OCI-LY3 (cell line): ENCODE results near the gene FANCF.

ENCODE experiments used
- H2AFZ ChIP-seq: fragments of 200-600, 300-600 bp; shearing (Covaris generic); 2 replicates; pipeline ENCODE4 v1.6.0; 2014; ENCODE audit warnings: antibody characterized with exemption, low read depth, low read length
- H3K27ac ChIP-seq: fragments of 200-600, 300-600 bp; sonication (generic); 2 replicates; pipeline ENCODE4 v1.5.1; 2014; ENCODE audit warnings: mild to moderate bottlenecking, low read length, moderate library complexity, mixed read lengths
- H3K27me3 ChIP-seq: fragments of 200-600, 300-600 bp; sonication (generic); 2 replicates; pipeline ENCODE4 v1.6.1; 2014; ENCODE audit warnings: low read depth, low read length, mixed read lengths
- H3K36me3 ChIP-seq: fragments of 200-600, 300-600 bp; sonication (generic); replicated peaks from 2 replicates; pipeline ENCODE3; 2014; ENCODE audit warnings: low read depth, low read length, mixed read lengths
- H3K4me1 ChIP-seq: fragments of 300-600, 200-600 bp; sonication (generic); 2 replicates; pipeline ENCODE4 v1.6.1; 2014; ENCODE audit warnings: low read length, mixed read lengths
- H3K4me2 ChIP-seq: fragments of 200-600, 300-600 bp; sonication (generic); 2 replicates; pipeline ENCODE4 v1.6.1; 2014; ENCODE audit warnings: low read length, mixed read lengths
- H3K4me3 ChIP-seq: fragments of 300-600, 200-600 bp; sonication (generic); 2 replicates; pipeline ENCODE4 v1.5.1; 2014; ENCODE audit warnings: antibody characterized with exemption, mild to moderate bottlenecking, low read length, moderate library complexity
- H3K79me2 ChIP-seq: fragments of 300-600, 200-600 bp; shearing (Covaris generic); 2 replicates; pipeline ENCODE4 v1.6.1; 2014; ENCODE audit warnings: mild to moderate bottlenecking, low read length, mixed read lengths
- H3K9ac ChIP-seq: fragments of 300-600, 200-600 bp; shearing (Covaris generic); 2 replicates; pipeline ENCODE4 v1.6.0; 2014; ENCODE audit warnings: mild to moderate bottlenecking, low read length, moderate library complexity
- H3K9me3 ChIP-seq: fragments of 200-600, 300-600 bp; shearing (Covaris generic); 2 replicates; pipeline ENCODE4 v1.6.1; 2014; ENCODE audit warnings: low read length, mixed read lengths; ENCODE audit not compliant: insufficient read depth
- H4K20me1 ChIP-seq: fragments of 200-600, 300-600 bp; sonication (generic); 2 replicates; pipeline ENCODE4 v1.6.1; 2016; ENCODE audit warnings: low read length, mixed read lengths; ENCODE audit not compliant: insufficient read depth
- CTCF ChIP-seq: fragments of 200-600, 300-600 bp; sonication (generic); IDR thresholded peaks from 2 replicates; pipeline ENCODE4 v1.5.1; 2014; ENCODE audit warnings: antibody characterized with exemption, low read length, low read depth
- EZH2phosphoT487 ChIP-seq: fragments of 200-600 bp; shearing (Covaris generic); IDR thresholded peaks from 2 replicates; pipeline ENCODE4 v1.6.1; 2018; ENCODE audit warnings: antibody characterized with exemption, mixed run types, low read depth

The FANCF gene

GRCh38 chr11:22625448-22626287, at the start of gene FANCF:
Gene FANCF (minus strand): TSS chr11:22625823. CDS start chr11:22625810, 13 bp downstream.
- no peaks in the 10 kb centered on the region for H4K20me1 ChIP-seq
- peak within 1 kb of the TSS; percentile 88 for H3K4me2 ChIP-seq
- H3K36me3 ChIP-seq: peaks cover 37% of the 10 kb centered on the region
- peaks cover 20% of the 10 kb centered on the region for H3K79me2 ChIP-seq
- peak within 1 kb of the TSS; percentile 79 for H3K9ac ChIP-seq
- peak within 1 kb of the TSS; percentile 66 for H3K27ac ChIP-seq
- peak within 1 kb of the TSS; percentile 91 for H3K4me3 ChIP-seq
- no peak for TF ChIP-seq CTCF
- no peak for TF ChIP-seq EZH2phosphoT487
- H3K27me3 ChIP-seq: no peaks in the 10 kb centered on the region
- no peaks in the 10 kb centered on the region for H3K9me3 ChIP-seq
- H3K4me1 ChIP-seq: peaks cover 14% of the 10 kb centered on the region
- H2AFZ ChIP-seq: peak within 1 kb of the TSS; percentile 97

- H3K4me2 ChIP-seq: no peak overlapping the region
- H4K20me1 ChIP-seq: no peaks in the 10 kb centered on the region
- H2AFZ ChIP-seq: no peak overlapping the region; the same call in 1 of the 2 replicates
- H3K36me3 ChIP-seq: no peaks in the 10 kb centered on the region
- no peaks in the 10 kb centered on the region for H3K27me3 ChIP-seq
- H3K9me3 ChIP-seq: no peaks in the 10 kb centered on the region
- no peak overlapping the region for H3K4me3 ChIP-seq
- H3K79me2 ChIP-seq: no peaks in the 10 kb centered on the region
- H3K4me1 ChIP-seq: peaks cover 27% of the 10 kb centered on the region; the same call in 1 of the 2 replicates
- H3K27ac ChIP-seq: no peak overlapping the region
- no peak for TF ChIP-seq CTCF
- no peak for TF ChIP-seq EZH2phosphoT487
- H3K9ac ChIP-seq: no peak overlapping the region
Measured at GRCh38 chr11:22674470-22675439, 49.1 kb upstream of the FANCF start.

GRCh38 chr11:22671751-22672150, 46.1 kb upstream of the FANCF start:
- H3K9ac ChIP-seq: no peak overlapping the region

More at GRCh38 chr11:22671751-22672150, 46.1 kb upstream of the FANCF start:
- Histone ChIP-seq H3K4me1 (peaks cover 16% of the 10 kb centered on the region; the same call in 1 of the 2 replicates), H3K27me3 (no peaks in the 10 kb centered on the region), H3K4me2 (no peak overlapping the region), H4K20me1 (no peaks in the 10 kb centered on the region), H2AFZ (no peak overlapping the region), H3K9me3 (no peaks in the 10 kb centered on the region), H3K4me3 (no peak overlapping the region), H3K27ac (no peak overlapping the region), H3K79me2 (no peaks in the 10 kb centered on the region), H3K36me3 (no peaks in the 10 kb centered on the region)
- TF ChIP-seq EZH2phosphoT487 (no peak), CTCF (no peak)
